IMR-90 (cell line): Measurements from ENCODE around the gene NPHP4. TPM values are rescaled to one million over a fixed set of nuclear protein-coding genes. Genes with fewer than 3 reads are reported as not detected.
A peak's percentile ranks its signal among the peaks of the same experiment; 100 is the strongest.

Experiments used
- ATAC-seq: fragments of 200-7000 bp; cut with Tn5 transposase; 2 replicates; pipeline ENCODE4 v1.9.1; 2020; ENCODE audit warnings: low read depth, mild to moderate bottlenecking, moderate library complexity
- BruUV-seq: library from RNA; stranded (reverse); fragments of 400-500 nt; replicated peaks from 2 replicates; lab custom pipeline; 2021; lab: Mats Ljungman, UMichigan
- CTCF ChIA-PET: fragments of 300-600 bp; formaldehyde crosslinking; extraction: SDS; loops from one replicate; lab custom pipeline; 2021; ENCODE audit warnings: antibody characterized with exemption; lab: Yijun Ruan, JAX
- POLR2A ChIA-PET: fragments of 300-600 bp; sonication (Branson Sonifier 250); formaldehyde crosslinking; loops from one replicate; lab custom pipeline; 2022; ENCODE audit warnings: antibody characterized with exemption; ENCODE audit not compliant: unreplicated experiment; lab: Charles Lee
- DNase-seq: peaks from one replicate; pipeline ENCODE4 v3.0.0; 2013
- H2AFZ ChIP-seq: replicated peaks from 2 replicates; pipeline ENCODE3; 2013; ENCODE audit warnings: low read length, mild to moderate bottlenecking; ENCODE audit not compliant: poor library complexity
- H2AK5ac ChIP-seq: 2 replicates; pipeline ENCODE4 v1.6.1; 2013; ENCODE audit warnings: low read depth, low read length, inconsistent platforms
- H2AK9ac ChIP-seq: replicated peaks from 2 replicates; pipeline ENCODE3; 2013; ENCODE audit warnings: mild to moderate bottlenecking, low read depth, low read length, moderate library complexity; ENCODE audit not compliant: poor library complexity
- H2BK120ac ChIP-seq: 2 replicates; pipeline ENCODE4 v1.6.1; 2013; ENCODE audit warnings: low read depth, low read length, inconsistent platforms
- H2BK15ac ChIP-seq: 3 replicates; pipeline ENCODE4 v1.6.1; 2013; ENCODE audit warnings: low read depth, low read length, inconsistent platforms
- H2BK20ac ChIP-seq: 2 replicates; pipeline ENCODE4 v1.6.1; 2013; ENCODE audit warnings: low read depth, mild to moderate bottlenecking, inconsistent platforms, low read length, moderate library complexity
- H2BK5ac ChIP-seq: 2 replicates; pipeline ENCODE4 v1.6.1; 2013; ENCODE audit warnings: mild to moderate bottlenecking, low read depth, low read length, inconsistent platforms; ENCODE audit not compliant: poor library complexity, severe bottlenecking
- H3K14ac ChIP-seq: replicated peaks from 2 replicates; pipeline ENCODE4 v1.6.1; 2013; ENCODE audit warnings: low read depth, low read length, inconsistent platforms
- H3K18ac ChIP-seq: 2 replicates; pipeline ENCODE4 v1.6.1; 2013; ENCODE audit warnings: low read depth, low read length, control low read depth
- H3K23ac ChIP-seq: 2 replicates; pipeline ENCODE4 v1.6.1; 2013; ENCODE audit warnings: low read depth, low read length, inconsistent platforms
- H3K27ac ChIP-seq: 2 replicates; pipeline ENCODE4 v1.5.1; 2013; ENCODE audit warnings: mild to moderate bottlenecking, control low read depth, low read length; ENCODE audit not compliant: insufficient read depth
- H3K27me3 ChIP-seq: 2 replicates; pipeline ENCODE4 v1.6.1; 2013; ENCODE audit warnings: low read length; ENCODE audit not compliant: control insufficient read depth, insufficient read depth
- H3K36me3 ChIP-seq: 2 replicates; pipeline ENCODE4 v1.6.1; 2013; ENCODE audit warnings: low read length, mixed read lengths; ENCODE audit not compliant: control insufficient read depth, insufficient read depth
- H3K4ac ChIP-seq: 2 replicates; pipeline ENCODE4 v1.6.1; 2013; ENCODE audit warnings: low read depth, low read length, inconsistent platforms
- H3K4me1 ChIP-seq: 2 replicates; pipeline ENCODE4 v1.6.1; 2013; ENCODE audit warnings: low read length, mixed read lengths; ENCODE audit not compliant: control insufficient read depth, insufficient read depth
- H3K4me2 ChIP-seq: 2 replicates; pipeline ENCODE4 v1.6.1; 2013; ENCODE audit warnings: low read depth, mild to moderate bottlenecking, control low read depth, low read length, moderate library complexity
- H3K4me3 ChIP-seq: 2 replicates; pipeline ENCODE4 v1.5.1; 2013; ENCODE audit warnings: low read depth, mild to moderate bottlenecking, control low read depth, low read length, moderate library complexity; ENCODE audit not compliant: insufficient read depth
- H3K56ac ChIP-seq: 2 replicates; pipeline ENCODE4 v1.6.1; 2013; ENCODE audit warnings: low read length, inconsistent platforms; ENCODE audit not compliant: insufficient read depth; ENCODE audit errors: extremely low read depth
- H3K79me1 ChIP-seq, 2 experiments: 2 replicates each; pipeline ENCODE4 v1.6.1; 2013; ENCODE audit warnings: low read length in 2 of 2, inconsistent platforms in 1 of 2, low read depth in 1 of 2
- H3K9ac ChIP-seq: 2 replicates; pipeline ENCODE4 v1.6.1; 2013; ENCODE audit warnings: low read depth, low read length, control low read depth
- H3K9me1 ChIP-seq: 2 replicates; pipeline ENCODE4 v1.6.1; 2013; ENCODE audit warnings: low read length, inconsistent platforms; ENCODE audit not compliant: insufficient read depth
- H3K9me3 ChIP-seq: 2 replicates; pipeline ENCODE4 v1.6.1; 2013; ENCODE audit warnings: low read length; ENCODE audit not compliant: control insufficient read depth, insufficient read depth
- H4K20me1 ChIP-seq: 2 replicates; pipeline ENCODE4 v1.6.1; 2013; ENCODE audit warnings: low read length, inconsistent platforms; ENCODE audit not compliant: insufficient read depth
- H4K5ac ChIP-seq: 2 replicates; pipeline ENCODE4 v1.6.1; 2013; ENCODE audit warnings: mild to moderate bottlenecking, low read depth, low read length, control low read depth
- H4K8ac ChIP-seq, 2 experiments: 2 replicates each; pipeline ENCODE4 v1.6.1; 2013; ENCODE audit warnings: low read depth in 2 of 2, low read length in 2 of 2, control low read depth in 1 of 2, inconsistent platforms in 1 of 2
- H4K91ac ChIP-seq: 2 replicates; pipeline ENCODE4 v1.6.1; 2013; ENCODE audit warnings: low read depth, low read length, inconsistent platforms; ENCODE audit not compliant: insufficient read depth
- BHLHE40 ChIP-seq: fragments of 150-350 bp; IDR thresholded peaks from 2 replicates; pipeline ENCODE4 v1.6.1; 2016; ENCODE audit warnings: mild to moderate bottlenecking, low read depth, low read length
- CEBPB ChIP-seq: IDR thresholded peaks from 2 replicates; pipeline ENCODE4 v1.6.1; 2012; ENCODE audit warnings: low read depth, low read length, improper control_type of control experiment
- CHD1 ChIP-seq: IDR thresholded peaks from 2 replicates; pipeline ENCODE4 v1.6.1; 2012; ENCODE audit warnings: low read depth, low read length, improper control_type of control experiment
- CTCF ChIP-seq: conservative IDR thresholded peaks from 2 replicates; pipeline ENCODE4 v1.5.1; 2012; ENCODE audit warnings: mild to moderate bottlenecking, low read depth, low read length, improper control_type of control experiment
- ELK1 ChIP-seq: fragments of 150-350 bp; IDR thresholded peaks from 2 replicates; pipeline ENCODE4 v1.6.1; 2016; ENCODE audit warnings: low read depth, mild to moderate bottlenecking, low read length, moderate library complexity, borderline replicate concordance
- FOS ChIP-seq: fragments of 150-350 bp; IDR thresholded peaks from 2 replicates; pipeline ENCODE4 v1.6.1; 2016; ENCODE audit warnings: low read depth, low read length
- MAZ ChIP-seq: IDR thresholded peaks from 2 replicates; pipeline ENCODE4 v1.6.1; 2012; ENCODE audit warnings: low read depth, mild to moderate bottlenecking, low read length, improper control_type of control experiment, moderate library complexity, borderline replicate concordance
- MXI1 ChIP-seq: IDR thresholded peaks from 2 replicates; pipeline ENCODE4 v1.6.1; 2012; ENCODE audit warnings: low read depth, mild to moderate bottlenecking, low read length, moderate library complexity, borderline replicate concordance
- NFE2L2 ChIP-seq: fragments of 150-350 bp; IDR thresholded peaks from 2 replicates; pipeline ENCODE4 v1.6.1; 2016; ENCODE audit warnings: low read depth, mild to moderate bottlenecking, low read length
- POLR2A ChIP-seq: IDR thresholded peaks from 2 replicates; pipeline ENCODE4 v1.6.1; 2012; ENCODE audit warnings: mild to moderate bottlenecking, low read depth, low read length
- RCOR1 ChIP-seq: IDR thresholded peaks from 2 replicates; pipeline ENCODE4 v1.6.1; 2012; ENCODE audit warnings: mild to moderate bottlenecking, low read length, improper control_type of control experiment; ENCODE audit not compliant: insufficient replicate concordance
- RFX5 ChIP-seq: IDR thresholded peaks from 2 replicates; pipeline ENCODE4 v1.8.0; 2012; ENCODE audit warnings: low read depth, mild to moderate bottlenecking, low read length, moderate library complexity
- SMC3 ChIP-seq: fragments of 150-350 bp; IDR thresholded peaks from 2 replicates; pipeline ENCODE4 v1.6.1; 2016; ENCODE audit warnings: low read depth, mild to moderate bottlenecking, antibody characterized with exemption, low read length, moderate library complexity
- USF2 ChIP-seq: fragments of 150-350 bp; IDR thresholded peaks from 2 replicates; pipeline ENCODE4 v1.6.1; 2017; ENCODE audit warnings: mild to moderate bottlenecking, antibody characterized with exemption, low read length, low read depth
- WGBS, 2 experiments: methylation state at CpG; one replicate each; pipeline versions ENCODE4 v1.1.5 to v1.1.7; 2013; ENCODE audit warnings: missing lambda C conversion rate in 2 of 2; ENCODE audit not compliant: insufficient read length in 1 of 2; ENCODE audit errors: extremely low coverage in 2 of 2; 5-methylcytosine and 5-hydroxymethylcytosine counted together
- dilution Hi-C: fragments of 300-500 bp; cut with HindIII; formaldehyde crosslinking; loops from one replicate; pipeline ENCODE4 v1.14.3; 2018; ENCODE audit warnings: low sequenced_read_pairs; ENCODE audit not compliant: unreplicated experiment
- in situ Hi-C: fragments of 300-500 bp; cut with MboI; formaldehyde crosslinking; loops from 3 replicates; pipeline ENCODE4 v1.14.3; 2019; ENCODE audit warnings: low sequenced_read_pairs, inconsistent platforms, mixed read lengths
- intact Hi-C: fragments of 100-400 bp; cut with micrococcal nuclease; formaldehyde crosslinking; loops from 2 replicates; pipeline ENCODE4 v1.10.0; 2022
- polyA plus RNA-seq, 3 experiments: library from polyadenylated mRNA; depleted of rRNA; stranded (reverse); fragments of >200 nt; gene quantifications; 2 replicates each; pipeline ENCODE4 v1.2.3, GENCODE V29; 2012; ENCODE audit warnings: low replicate concordance in 1 of 3
- total RNA-seq: library from RNA; depleted of rRNA; stranded (reverse); fragments of >200 nt; gene quantifications from 2 replicates; pipeline ENCODE4 v1.2.3, GENCODE V29; 2012

NPHP4 gene
- total and polyA plus RNA-seq, 2 of the 4 experiments (the other 2 are of a cell fraction), result 2.0 to 5.5 TPM

GRCh38 chr1:5861871-5862825 lies 130.1 kb downstream of the NPHP4 start:
- in situ Hi-C loops (no loop called here), intact Hi-C loops (no loop called here), dilution Hi-C loops (no loop called here)
- Histone ChIP-seq H2BK15ac (no peak overlapping the region), H3K18ac (no peak overlapping the region), H4K5ac (no peak overlapping the region), H2BK20ac (no peak overlapping the region), H3K79me1 (no peaks in the 10 kb centered on the region), H4K8ac (no peak overlapping the region), H2AK9ac (no peak overlapping the region), H2BK120ac (no peak overlapping the region), H3K27me3 (no peaks in the 10 kb centered on the region), H3K4me1 (no peaks in the 10 kb centered on the region), H2AFZ (no peak overlapping the region), H3K14ac (no peak overlapping the region), H3K4ac (no peak overlapping the region), H3K4me2 (no peak overlapping the region), H2AK5ac (no peak overlapping the region), H3K9me3 (no peaks in the 10 kb centered on the region), H3K4me3 (no peak overlapping the region), H4K20me1 (no peaks in the 10 kb centered on the region), H3K23ac (no peak overlapping the region), H2BK5ac (no peak overlapping the region), H3K27ac (no peak overlapping the region), H4K91ac (no peak overlapping the region), H3K9me1 (no peaks in the 10 kb centered on the region), H3K36me3 (peaks cover 4% of the 10 kb centered on the region; the same call in 1 of the 2 replicates), H3K56ac (no peak overlapping the region), H3K9ac (no peak overlapping the region)
- POLR2A ChIA-PET, result no interaction called here
- CTCF ChIA-PET, result no interaction called here
- ATAC-seq (peak; percentile 33; the same call in 1 of the 2 replicates), DNase-seq (no peak)
- WGBS, 2 experiments, result 52% methylated on average over 10 of the region's 27 CpGs; no CpG with 5 or more reads in 1 of the 2 experiments
- TF ChIP-seq RCOR1 (no peak), MAZ (no peak), CHD1 (no peak), RFX5 (no peak), SMC3 (no peak), CTCF (no peak), NFE2L2 (no peak), USF2 (no peak), CEBPB (no peak), BHLHE40 (no peak), ELK1 (no peak), MXI1 (no peak), FOS (no peak), POLR2A (no peak)
- BruUV-seq, result no TSS peak
